KMS-11 (cell line): ENCODE data around the gene CCDC171.

ENCODE experiments used
- H2AFZ ChIP-seq: fragments of 200-600 bp; sonication (generic); 2 replicates; pipeline ENCODE4 v1.6.1; 2016; ENCODE audit warnings: antibody characterized with exemption, mixed run types, low read depth
- H3K27ac ChIP-seq: fragments of 200-600 bp; sonication (generic); 2 replicates; pipeline ENCODE4 v1.6.1; 2016; ENCODE audit warnings: mild to moderate bottlenecking, mixed run types
- H3K27me3 ChIP-seq: fragments of 200-600 bp; sonication (generic); 2 replicates; pipeline ENCODE4 v1.6.1; 2017; ENCODE audit warnings: mild to moderate bottlenecking, low read depth, mixed run types, moderate library complexity; ENCODE audit not compliant: insufficient read depth
- H3K36me3 ChIP-seq: fragments of 200-600 bp; sonication (generic); 2 replicates; pipeline ENCODE4 v1.6.1; 2017; ENCODE audit warnings: mild to moderate bottlenecking, mixed run types; ENCODE audit not compliant: insufficient read depth
- H3K4me1 ChIP-seq: fragments of 200-600 bp; sonication (generic); 2 replicates; pipeline ENCODE4 v1.6.1; 2016; ENCODE audit warnings: mild to moderate bottlenecking, low read depth, mixed run types; ENCODE audit not compliant: poor library complexity, severe bottlenecking
- H3K4me2 ChIP-seq: fragments of 200-600 bp; sonication (generic); 2 replicates; pipeline ENCODE4 v1.7.0; 2016; ENCODE audit warnings: mild to moderate bottlenecking, mixed run types
- H3K4me3 ChIP-seq: fragments of 200-600 bp; sonication (generic); IDR thresholded peaks from 2 replicates; pipeline ENCODE4 v1.6.1; 2017; ENCODE audit warnings: low read depth, low read length, mixed read lengths; ENCODE audit not compliant: insufficient read depth
- H3K79me2 ChIP-seq: fragments of 200-600 bp; sonication (generic); 2 replicates; pipeline ENCODE4 v1.6.1; 2016; ENCODE audit warnings: low read depth, mixed run types; ENCODE audit not compliant: insufficient read depth
- H3K9ac ChIP-seq: fragments of 200-600 bp; sonication (generic); 2 replicates; pipeline ENCODE4 v1.6.1; 2016; ENCODE audit warnings: mild to moderate bottlenecking, mixed run types
- H4K20me1 ChIP-seq: fragments of 200-600 bp; sonication (generic); 2 replicates; pipeline ENCODE4 v1.6.1; 2016; ENCODE audit warnings: mild to moderate bottlenecking, mixed run types; ENCODE audit not compliant: insufficient read depth
- CTCF ChIP-seq: fragments of 200-600 bp; sonication (generic); conservative IDR thresholded peaks from 2 replicates; pipeline ENCODE4 v1.6.1; 2017; ENCODE audit warnings: low read depth, mild to moderate bottlenecking, antibody characterized with exemption, low read length, moderate library complexity, mixed read lengths

CCDC171 gene

GRCh38 chr9:15824310-15824709, 271.5 kb downstream of the CCDC171 start:
- Histone ChIP-seq H3K36me3 (no peaks in the 10 kb centered on the region), H2AFZ (no peak overlapping the region), H3K4me3 (no peak overlapping the region), H3K9ac (no peak overlapping the region), H4K20me1 (no peaks in the 10 kb centered on the region), H3K4me2 (no peak overlapping the region), H3K79me2 (no peaks in the 10 kb centered on the region), H3K4me1 (no peaks in the 10 kb centered on the region), H3K27me3 (no peaks in the 10 kb centered on the region), H3K27ac (no peak overlapping the region)
- TF ChIP-seq CTCF = no peak

- H3K9ac ChIP-seq = no peak overlapping the region
- no peak overlapping the region for H2AFZ ChIP-seq
- H4K20me1 ChIP-seq = no peaks in the 10 kb centered on the region
- no peak overlapping the region for H3K4me3 ChIP-seq
- no peaks in the 10 kb centered on the region for H3K4me1 ChIP-seq
- no peaks in the 10 kb centered on the region for H3K79me2 ChIP-seq
- TF ChIP-seq CTCF = no peak
- no peaks in the 10 kb centered on the region for H3K36me3 ChIP-seq
- no peak overlapping the region for H3K4me2 ChIP-seq
- no peak overlapping the region for H3K27ac ChIP-seq
- no peaks in the 10 kb centered on the region for H3K27me3 ChIP-seq
Observed at GRCh38 chr9:15831384-15831783, 278.5 kb downstream of the CCDC171 start.

GRCh38 chr9:15834541-15834940, 281.7 kb downstream of the CCDC171 start:
- H2AFZ ChIP-seq = no peak overlapping the region
- no peak overlapping the region for H3K27ac ChIP-seq
- H3K36me3 ChIP-seq = no peaks in the 10 kb centered on the region
- H3K79me2 ChIP-seq = no peaks in the 10 kb centered on the region
- no peak overlapping the region for H3K4me2 ChIP-seq
- no peak overlapping the region for H3K4me3 ChIP-seq
- H4K20me1 ChIP-seq = no peaks in the 10 kb centered on the region
- no peaks in the 10 kb centered on the region for H3K4me1 ChIP-seq
- no peak overlapping the region for H3K9ac ChIP-seq
- H3K27me3 ChIP-seq = no peaks in the 10 kb centered on the region
- no peak for TF ChIP-seq CTCF

- Histone ChIP-seq H3K36me3 (no peaks in the 10 kb centered on the region), H3K4me1 (no peaks in the 10 kb centered on the region), H4K20me1 (no peaks in the 10 kb centered on the region), H3K4me2 (no peak overlapping the region), H3K4me3 (no peak overlapping the region), H3K9ac (no peak overlapping the region), H2AFZ (no peak overlapping the region), H3K27ac (no peak overlapping the region), H3K79me2 (no peaks in the 10 kb centered on the region), H3K27me3 (no peaks in the 10 kb centered on the region)
- TF ChIP-seq CTCF = peak; percentile 84
Observed at GRCh38 chr9:15837079-15837679, 284.3 kb downstream of the CCDC171 start.
